Central memory CD8-positive, alpha-beta T cell (primary cell): Measurements from ENCODE around the gene NKAIN2.

Experiments used
- ATAC-seq: fragments of 150-1000 bp; cut with Tn5 transposase; replicated peaks from 2 replicates; pipeline ENCODE4 v1.10.0; 2022; ENCODE audit warnings: mild to moderate bottlenecking, moderate FRiP score, moderate number of reproducible peaks; ENCODE audit not compliant: poor library complexity, severe bottlenecking; ENCODE audit errors: extremely low read depth
- DNase-seq, 2 donors: peaks; one replicate each; pipeline ENCODE4 v3.0.0; 2021; ENCODE audit warnings: low spot score in 2 of 2
- H3K27ac Mint-ChIP-seq: one replicate; pipeline ENCODE4 v1.8.0; 2022; ENCODE audit warnings: low read depth, mild to moderate bottlenecking, moderate library complexity, mixed read lengths
- H3K27me3 Mint-ChIP-seq: one replicate; pipeline ENCODE4 v1.8.0; 2022; ENCODE audit warnings: mixed read lengths
- H3K36me3 Mint-ChIP-seq: one replicate; pipeline ENCODE4 v1.8.0; 2022; ENCODE audit warnings: mild to moderate bottlenecking, moderate library complexity, mixed read lengths; ENCODE audit not compliant: insufficient read depth
- H3K4me1 Mint-ChIP-seq: one replicate; pipeline ENCODE4 v1.8.0; 2022; ENCODE audit warnings: mixed read lengths
- H3K4me3 Mint-ChIP-seq: one replicate; pipeline ENCODE4 v1.8.0; 2022; ENCODE audit warnings: mild to moderate bottlenecking, moderate library complexity, mixed read lengths
- H3K9me3 Mint-ChIP-seq: one replicate; pipeline ENCODE4 v1.8.0; 2022; ENCODE audit warnings: mixed read lengths

Gene NKAIN2

GRCh38 chr6:124478906-124479305 lies 675.2 kb downstream of the NKAIN2 start:
- Mint-ChIP-seq H3K36me3 (no peaks in the 10 kb centered on the region), H3K27me3 (no peaks in the 10 kb centered on the region), H3K4me3 (no peak overlapping the region), H3K9me3 (peaks cover 13% of the 10 kb centered on the region), H3K4me1 (no peaks in the 10 kb centered on the region), H3K27ac (no peak overlapping the region)
- ATAC-seq (no peak), DNase-seq (no peak)

GRCh38 chr6:124479991-124480430 lies 676.3 kb downstream of the NKAIN2 start:
- Mint-ChIP-seq H3K27me3 (no peaks in the 10 kb centered on the region), H3K36me3 (no peaks in the 10 kb centered on the region), H3K4me3 (no peak overlapping the region), H3K4me1 (no peaks in the 10 kb centered on the region), H3K9me3 (peaks cover 13% of the 10 kb centered on the region), H3K27ac (no peak overlapping the region)
- no peak for ATAC-seq
- DNase-seq = no peak

- H3K27ac Mint-ChIP-seq = no peak overlapping the region
- H3K27me3 Mint-ChIP-seq = no peaks in the 10 kb centered on the region
- no peak overlapping the region for H3K4me3 Mint-ChIP-seq
- DNase-seq (no peak), ATAC-seq (no peak)
- peaks cover 13% of the 10 kb centered on the region for H3K9me3 Mint-ChIP-seq
- no peaks in the 10 kb centered on the region for H3K36me3 Mint-ChIP-seq
- no peaks in the 10 kb centered on the region for H3K4me1 Mint-ChIP-seq
These were observed 678.4 kb downstream of the NKAIN2 start for GRCh38 chr6:124482071-124482491.

GRCh38 chr6:124487623-124488431 lies 684.2 kb downstream of the NKAIN2 start:
- Mint-ChIP-seq H3K27ac (no peak overlapping the region), H3K27me3 (no peaks in the 10 kb centered on the region), H3K36me3 (no peaks in the 10 kb centered on the region), H3K9me3 (no peaks in the 10 kb centered on the region), H3K4me1 (no peaks in the 10 kb centered on the region), H3K4me3 (no peak overlapping the region)
- no peak for ATAC-seq
- no peak for DNase-seq

- DNase-seq = no peak
These were observed 686.5 kb downstream of the NKAIN2 start for GRCh38 chr6:124490122-124490521.

GRCh38 chr6:124493259-124493658 lies 689.6 kb downstream of the NKAIN2 start:
- H3K4me3 Mint-ChIP-seq = no peak overlapping the region
- DNase-seq = no peak
- H3K9me3 Mint-ChIP-seq = peaks cover 11% of the 10 kb centered on the region
- no peak for ATAC-seq
- no peaks in the 10 kb centered on the region for H3K4me1 Mint-ChIP-seq
- H3K27ac Mint-ChIP-seq = no peak overlapping the region
- no peaks in the 10 kb centered on the region for H3K36me3 Mint-ChIP-seq
- no peaks in the 10 kb centered on the region for H3K27me3 Mint-ChIP-seq

More at GRCh38 chr6:124490122-124490521, 686.5 kb downstream of the NKAIN2 start:
- H3K4me1 Mint-ChIP-seq = no peaks in the 10 kb centered on the region
- no peaks in the 10 kb centered on the region for H3K36me3 Mint-ChIP-seq
- peaks cover 6% of the 10 kb centered on the region for H3K9me3 Mint-ChIP-seq
- no peak overlapping the region for H3K27ac Mint-ChIP-seq
- no peaks in the 10 kb centered on the region for H3K27me3 Mint-ChIP-seq
- no peak overlapping the region for H3K4me3 Mint-ChIP-seq
- ATAC-seq = no peak

- Mint-ChIP-seq H3K4me1 (no peaks in the 10 kb centered on the region), H3K27me3 (no peaks in the 10 kb centered on the region), H3K36me3 (no peaks in the 10 kb centered on the region), H3K27ac (no peak overlapping the region), H3K4me3 (no peak overlapping the region), H3K9me3 (peaks cover 11% of the 10 kb centered on the region)
- no peak for ATAC-seq
- DNase-seq = no peak
These were observed 691.4 kb downstream of the NKAIN2 start for GRCh38 chr6:124494956-124495664.

GRCh38 chr6:124495665-124496190 lies 692.1 kb downstream of the NKAIN2 start:
- Mint-ChIP-seq H3K4me1 (no peaks in the 10 kb centered on the region), H3K27me3 (no peaks in the 10 kb centered on the region), H3K9me3 (peaks cover 11% of the 10 kb centered on the region), H3K27ac (no peak overlapping the region), H3K36me3 (no peaks in the 10 kb centered on the region), H3K4me3 (no peak overlapping the region)
- no peak for ATAC-seq
- no peak for DNase-seq

GRCh38 chr6:124496334-124496733 lies 692.7 kb downstream of the NKAIN2 start:
- Mint-ChIP-seq H3K9me3 (peaks cover 11% of the 10 kb centered on the region), H3K27me3 (no peaks in the 10 kb centered on the region), H3K4me1 (no peaks in the 10 kb centered on the region), H3K27ac (no peak overlapping the region), H3K36me3 (no peaks in the 10 kb centered on the region), H3K4me3 (no peak overlapping the region)
- no peak for ATAC-seq
- DNase-seq = no peak

- Mint-ChIP-seq H3K4me3 (no peak overlapping the region), H3K27ac (no peak overlapping the region), H3K4me1 (no peaks in the 10 kb centered on the region), H3K36me3 (no peaks in the 10 kb centered on the region), H3K27me3 (no peaks in the 10 kb centered on the region), H3K9me3 (peaks cover 21% of the 10 kb centered on the region)
- ATAC-seq (no peak), DNase-seq (no peak)
These were observed 708.8 kb downstream of the NKAIN2 start for GRCh38 chr6:124512431-124512830.

- Mint-ChIP-seq H3K27ac (no peak overlapping the region), H3K27me3 (no peaks in the 10 kb centered on the region), H3K9me3 (peaks cover 21% of the 10 kb centered on the region), H3K4me3 (no peak overlapping the region), H3K4me1 (no peaks in the 10 kb centered on the region), H3K36me3 (no peaks in the 10 kb centered on the region)
- ATAC-seq (no peak), DNase-seq (no peak)
These were observed 713.7 kb downstream of the NKAIN2 start for GRCh38 chr6:124517339-124517738.

GRCh38 chr6:124520514-124520913 lies 716.8 kb downstream of the NKAIN2 start:
- DNase-seq = no peak
- Mint-ChIP-seq H3K36me3 (no peaks in the 10 kb centered on the region), H3K4me3 (no peak overlapping the region)

GRCh38 chr6:124522335-124522734 lies 718.7 kb downstream of the NKAIN2 start:
- no peak for DNase-seq
- H3K4me1 Mint-ChIP-seq = no peaks in the 10 kb centered on the region

More at GRCh38 chr6:124520514-124520913, 716.8 kb downstream of the NKAIN2 start:
- H3K27ac Mint-ChIP-seq = no peak overlapping the region
- peaks cover 11% of the 10 kb centered on the region for H3K9me3 Mint-ChIP-seq
- no peaks in the 10 kb centered on the region for H3K4me1 Mint-ChIP-seq
- H3K27me3 Mint-ChIP-seq = no peaks in the 10 kb centered on the region
- ATAC-seq = no peak

More at GRCh38 chr6:124522335-124522734, 718.7 kb downstream of the NKAIN2 start:
- Mint-ChIP-seq H3K27me3 (no peaks in the 10 kb centered on the region), H3K27ac (no peak overlapping the region), H3K36me3 (no peaks in the 10 kb centered on the region), H3K4me3 (no peak overlapping the region), H3K9me3 (peaks cover 14% of the 10 kb centered on the region)
- ATAC-seq = no peak
